Activated B cell treated with CpG ODN at 0.5 μM for 24 hours (primary cell): ENCODE data around the gene SUN1. TPM values are rescaled to one million over a fixed set of nuclear protein-coding genes. Genes with fewer than 3 reads are reported as not detected.

Experiments
- ATAC-seq: fragments of 200-7000 bp; cut with Tn5 transposase; one replicate; pipeline ENCODE4 v1.10.0; 2021; ENCODE audit warnings: low read depth, mild to moderate bottlenecking, moderate library complexity
- CTCF ChIA-PET: fragments of 350-600 bp; sonication (Branson Sonifier 250); formaldehyde crosslinking; loops from one replicate; lab custom pipeline; 2021; ENCODE audit warnings: antibody characterized with exemption; lab: Charles Lee
- POLR2A ChIA-PET: fragments of 350-600 bp; sonication (Branson Sonifier 250); formaldehyde crosslinking; loops from one replicate; lab custom pipeline; 2021; ENCODE audit warnings: antibody characterized with exemption; lab: Charles Lee
- DNase-seq: peaks from one replicate; pipeline ENCODE4 v3.0.0; 2022
- H3K27ac Mint-ChIP-seq: one replicate; pipeline ENCODE4 v1.8.0; 2020; ENCODE audit warnings: mixed read lengths
- H3K27me3 Mint-ChIP-seq: one replicate; pipeline ENCODE4 v1.8.0; 2021; ENCODE audit warnings: mixed read lengths
- H3K36me3 Mint-ChIP-seq: one replicate; pipeline ENCODE4 v1.8.0; 2021; ENCODE audit warnings: low read depth, mixed read lengths
- H3K4me1 Mint-ChIP-seq: one replicate; pipeline ENCODE4 v1.8.0; 2021; ENCODE audit warnings: mixed read lengths
- H3K4me3 Mint-ChIP-seq: one replicate; pipeline ENCODE4 v1.8.0; 2020; ENCODE audit warnings: mild to moderate bottlenecking, mixed read lengths
- H3K9me3 Mint-ChIP-seq: one replicate; pipeline ENCODE4 v1.8.0; 2020; ENCODE audit warnings: mixed read lengths
- CTCF ChIP-seq: fragments of 200-600 bp; IDR thresholded peaks from one replicate; pipeline ENCODE4 v1.8.0; 2022; ENCODE audit warnings: antibody characterized with exemption, mild to moderate bottlenecking
- intact Hi-C: fragments of 100-400 bp; cut with micrococcal nuclease; formaldehyde crosslinking; loops from one replicate; pipeline ENCODE4 v1.15.1; 2024
- total RNA-seq: library from RNA; stranded (reverse); gene quantifications from 2 replicates; pipeline ENCODE4 v1.2.3, GENCODE V29; 2022

Gene SUN1
- total RNA-seq, 1 donor from 2014 or later: 119 TPM

- Mint-ChIP-seq H3K27ac (no peak overlapping the region), H3K4me3 (no peak overlapping the region), H3K9me3 (no peaks in the 10 kb centered on the region), H3K36me3 (no peaks in the 10 kb centered on the region), H3K27me3 (no peaks in the 10 kb centered on the region), H3K4me1 (peaks cover 11% of the 10 kb centered on the region)
- POLR2A ChIA-PET: interaction anchor here (0.6 kb wide), 1 partner anchor 10 kb away, joined by 3 read pairs; no protein-coding TSS in a partner anchor
- CTCF ChIA-PET: no interaction called here
- no peak for TF ChIP-seq CTCF
- ATAC-seq (no peak), DNase-seq (no peak)
- intact Hi-C loops: no loop called here
These were observed 82.4 kb downstream of the SUN1 start for GRCh38 chr7:914521-915194.

- ATAC-seq: no peak
- POLR2A ChIA-PET: no interaction called here
- no peaks in the 10 kb centered on the region for H3K9me3 Mint-ChIP-seq
These were observed 83.3 kb downstream of the SUN1 start for GRCh38 chr7:915291-916218.

GRCh38 chr7:916291-916941 is 84.1 kb downstream of the SUN1 start:
- no peak for ATAC-seq
- Mint-ChIP-seq H3K27me3 (no peaks in the 10 kb centered on the region), H3K27ac (no peak overlapping the region), H3K36me3 (no peaks in the 10 kb centered on the region), H3K9me3 (no peaks in the 10 kb centered on the region), H3K4me3 (no peak overlapping the region), H3K4me1 (peaks cover 10% of the 10 kb centered on the region)
- no peak for DNase-seq
- no peak for TF ChIP-seq CTCF
- ChIA-PET POLR2A (no interaction called here), CTCF (no interaction called here)
- intact Hi-C loops: no loop called here

More at GRCh38 chr7:915291-916218, 83.3 kb downstream of the SUN1 start:
- no peak for TF ChIP-seq CTCF
- intact Hi-C loops: no loop called here
- Mint-ChIP-seq H3K4me1 (peaks cover 4% of the 10 kb centered on the region), H3K27ac (no peak overlapping the region), H3K27me3 (no peaks in the 10 kb centered on the region), H3K4me3 (no peak overlapping the region), H3K36me3 (no peaks in the 10 kb centered on the region)
- CTCF ChIA-PET: no interaction called here
- no peak for DNase-seq

- no peak for DNase-seq
- CTCF ChIA-PET: no interaction called here
These were observed 85.2 kb downstream of the SUN1 start for GRCh38 chr7:917255-918117.

More at GRCh38 chr7:917255-918117, 85.2 kb downstream of the SUN1 start:
- H3K27me3 Mint-ChIP-seq: no peaks in the 10 kb centered on the region
- POLR2A ChIA-PET: no interaction called here
- peaks cover 15% of the 10 kb centered on the region for H3K4me1 Mint-ChIP-seq
- intact Hi-C loops: no loop called here
- ATAC-seq: no peak
- H3K4me3 Mint-ChIP-seq: no peak overlapping the region
- H3K36me3 Mint-ChIP-seq: no peaks in the 10 kb centered on the region
- TF ChIP-seq CTCF: no peak
- no peak overlapping the region for H3K27ac Mint-ChIP-seq
- H3K9me3 Mint-ChIP-seq: no peaks in the 10 kb centered on the region
